Caco-2 (cell line): ENCODE data around the gene CDC73. TPM values are rescaled to one million over a fixed set of nuclear protein-coding genes. Genes with fewer than 3 reads are reported as not detected.
"Not testable (repeated sequence)": the region's sequence is repeated elsewhere in the genome, so short reads cannot be mapped to it uniquely, and the experiment has no call there.

Experiments used
- BruUV-seq: library from RNA; stranded (reverse); fragments of 400-500 nt; replicated peaks from 2 replicates; lab custom pipeline; 2021; lab: Mats Ljungman, UMichigan
- CTCF ChIA-PET: fragments of 300-600 bp; sonication (Branson Sonifier 250); formaldehyde crosslinking; loops from one replicate; lab custom pipeline; 2022; ENCODE audit warnings: antibody characterized with exemption; lab: Charles Lee
- POLR2A ChIA-PET: fragments of 300-600 bp; sonication (Branson Sonifier 250); formaldehyde crosslinking; loops from one replicate; lab custom pipeline; 2022; ENCODE audit warnings: antibody characterized with exemption; lab: Charles Lee
- DNase-seq, 2 experiments: peaks; one replicate each; pipeline versions ENCODE4 v3.0.0 to v3.0.0-alpha.2; 2020 to 2022
- H3K27me3 ChIP-seq: replicated peaks from 2 replicates; pipeline ENCODE4 v1.6.0; 2011; ENCODE audit warnings: low read length; ENCODE audit not compliant: control insufficient read depth, insufficient read depth
- H3K36me3 ChIP-seq: 2 replicates; pipeline ENCODE4 v1.5.1; 2011; ENCODE audit warnings: low read length; ENCODE audit not compliant: control insufficient read depth, insufficient read depth
- H3K4me1 ChIP-seq: fragments of 250-450 bp; sonication (Bioruptor Pico); 2 replicates; pipeline ENCODE4 v1.5.1; 2020; ENCODE audit warnings: mild to moderate bottlenecking
- H3K4me3 ChIP-seq: 2 replicates; pipeline ENCODE4 v1.5.1; 2011; ENCODE audit warnings: low read depth, mild to moderate bottlenecking, control low read depth, low read length
- H3K9me3 ChIP-seq: fragments of 250-450 bp; sonication (Bioruptor Pico); 2 replicates; pipeline ENCODE4 v1.5.1; 2020; ENCODE audit warnings: mild to moderate bottlenecking, moderate library complexity
- H3K27ac Mint-ChIP-seq: one replicate; pipeline ENCODE4 v1.8.0; 2022; ENCODE audit warnings: mixed read lengths; ENCODE audit not compliant: unreplicated experiment
- H3K27me3 Mint-ChIP-seq: one replicate; pipeline ENCODE4 v1.8.0; 2022; ENCODE audit warnings: mixed read lengths; ENCODE audit not compliant: insufficient read depth, unreplicated experiment
- H3K36me3 Mint-ChIP-seq: one replicate; pipeline ENCODE4 v1.8.0; 2022; ENCODE audit warnings: mild to moderate bottlenecking, mixed read lengths; ENCODE audit not compliant: insufficient read depth, unreplicated experiment
- H3K4me1 Mint-ChIP-seq: one replicate; pipeline ENCODE4 v1.8.0; 2022; ENCODE audit warnings: low read depth, mixed read lengths; ENCODE audit not compliant: unreplicated experiment
- H3K4me3 Mint-ChIP-seq: one replicate; pipeline ENCODE4 v1.8.0; 2022; ENCODE audit warnings: mild to moderate bottlenecking, moderate library complexity, mixed read lengths; ENCODE audit not compliant: unreplicated experiment
- H3K9me3 Mint-ChIP-seq: one replicate; pipeline ENCODE4 v1.8.0; 2022; ENCODE audit warnings: mixed read lengths; ENCODE audit not compliant: unreplicated experiment
- CTCF ChIP-seq, 2 experiments: fragments of 200-600 bp in 1 of 2; IDR thresholded peaks; 1 replicate in 1 of 2; 2 replicates in 1 of 2; pipeline versions ENCODE4 v1.5.1 to v1.8.0; 2011 to 2022; ENCODE audit warnings: antibody characterized with exemption in 1 of 2, control low read depth in 1 of 2, inconsistent platforms in 1 of 2, low read depth in 1 of 2, low read length in 1 of 2, mild to moderate bottlenecking in 1 of 2, moderate library complexity in 1 of 2; ENCODE audit not compliant: insufficient read depth in 1 of 2, severe bottlenecking in 1 of 2, unreplicated experiment in 1 of 2
- intact Hi-C: fragments of 100-400 bp; cut with micrococcal nuclease; formaldehyde crosslinking; loops from one replicate; pipeline ENCODE4 v1.10.0; 2022; ENCODE audit not compliant: unreplicated experiment
- total RNA-seq: library from RNA; stranded (reverse); gene quantifications from 2 replicates; pipeline ENCODE4 v1.2.3, GENCODE V29; 2022

Gene CDC73
- total RNA-seq, 1 experiment from 2014 or later = 48.9 TPM

DNA sequence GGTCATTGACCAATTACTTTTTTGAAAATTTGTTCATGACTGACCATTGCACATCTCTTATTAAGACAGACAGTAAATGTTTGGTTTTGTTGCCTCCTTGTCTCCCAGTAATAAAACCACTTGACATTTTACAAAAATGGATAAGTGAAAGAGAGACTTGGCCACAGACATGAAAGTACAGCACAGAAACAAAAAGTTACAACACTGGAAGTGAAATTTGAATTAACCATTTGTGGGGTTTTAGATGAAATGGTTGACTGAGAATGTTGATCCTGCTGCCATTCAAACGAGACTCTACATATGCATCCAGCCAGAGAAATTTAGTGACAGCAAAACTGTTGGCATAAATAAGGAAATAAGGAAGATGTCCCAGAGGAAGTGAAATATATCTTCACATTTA lies 143.9 kb downstream of the CDC73 start:
- no peaks in the 10 kb centered on the region for H3K36me3 ChIP-seq
- no peaks in the 10 kb centered on the region for H3K4me1 ChIP-seq
- ChIA-PET POLR2A (no interaction called here), CTCF (interaction anchor here (0.5 kb wide), 1 partner anchor 415 kb away, joined by 3 read pairs; no protein-coding TSS in a partner anchor)
- no peaks in the 10 kb centered on the region for H3K27me3 Mint-ChIP-seq
- BruUV-seq = no TSS peak
- intact Hi-C loops = no loop called here
- H3K4me3 Mint-ChIP-seq = no peak overlapping the region
- no peaks in the 10 kb centered on the region for H3K9me3 Mint-ChIP-seq
- H3K4me3 ChIP-seq = no peak overlapping the region
- no peak overlapping the region for H3K27ac Mint-ChIP-seq
- DNase-seq = no peak
- no peaks in the 10 kb centered on the region for H3K9me3 ChIP-seq
- H3K27me3 ChIP-seq = no peaks in the 10 kb centered on the region
- H3K36me3 Mint-ChIP-seq = peaks cover 12% of the 10 kb centered on the region
- H3K4me1 Mint-ChIP-seq = no peaks in the 10 kb centered on the region
- TF ChIP-seq CTCF (IDR thresholded peaks at IDR 0.05; ENCODE audit: insufficient read depth in 1 of 2, low read depth in 1 of 2, low read length in 1 of 2, severe bottlenecking in 1 of 2, unreplicated experiment in 1 of 2) = no peak

- BruUV-seq, H3K4me3 ChIP-seq, H3K27me3 Mint-ChIP-seq, intact Hi-C loops, H3K9me3 Mint-ChIP-seq, H3K27ac Mint-ChIP-seq, H3K36me3 ChIP-seq, H3K9me3 ChIP-seq, POLR2A ChIA-PET, DNase-seq, H3K4me1 Mint-ChIP-seq, H3K4me3 Mint-ChIP-seq, H3K27me3 ChIP-seq, H3K4me1 ChIP-seq: not testable (repeated sequence)
- CTCF ChIA-PET = interaction anchor here (0.7 kb wide), 1 partner anchor 1109 kb away, joined by 3 read pairs; no protein-coding TSS in a partner anchor
- H3K36me3 Mint-ChIP-seq = peaks cover 12% of the 10 kb centered on the region
Observed at GRCh38 chr1:193266794-193267193, 145.0 kb downstream of the CDC73 start.

DNA sequence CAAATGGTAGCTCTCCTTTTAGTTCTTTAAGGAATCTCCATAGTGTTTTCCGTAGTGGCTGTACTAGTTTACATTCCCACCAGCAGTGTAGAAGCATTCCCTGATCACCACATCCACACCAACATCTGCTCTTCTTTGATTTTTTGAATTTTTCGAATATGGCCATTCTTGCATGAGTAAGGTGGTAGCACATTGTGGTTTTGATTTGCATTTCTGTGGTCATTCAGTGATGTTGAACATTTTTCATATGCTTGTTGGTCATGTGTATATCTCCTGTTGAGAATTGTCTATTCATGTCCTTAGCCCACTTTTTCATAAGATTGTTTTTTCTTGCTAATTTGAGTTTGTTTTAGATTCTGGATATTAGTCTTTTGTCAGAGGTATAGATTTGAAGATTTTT lies 149.2 kb downstream of the CDC73 start:
- Mint-ChIP-seq H3K9me3 (peaks cover 14% of the 10 kb centered on the region), H3K4me3 (no peak overlapping the region), H3K36me3 (peaks cover 7% of the 10 kb centered on the region), H3K27ac (no peak overlapping the region), H3K27me3 (no peaks in the 10 kb centered on the region), H3K4me1 (no peaks in the 10 kb centered on the region)
- Histone ChIP-seq H3K27me3 (no peaks in the 10 kb centered on the region), H3K36me3 (no peaks in the 10 kb centered on the region; the same call in 1 of the 2 replicates), H3K9me3 (no peaks in the 10 kb centered on the region), H3K4me3 (no peak overlapping the region), H3K4me1 (no peaks in the 10 kb centered on the region)
- BruUV-seq = no TSS peak
- ChIA-PET CTCF (no interaction called here), POLR2A (no interaction called here)
- TF ChIP-seq CTCF (IDR thresholded peaks at IDR 0.05; ENCODE audit: insufficient read depth in 1 of 2, low read depth in 1 of 2, low read length in 1 of 2, severe bottlenecking in 1 of 2, unreplicated experiment in 1 of 2) = no peak
- intact Hi-C loops = no loop called here
- no peak for DNase-seq

DNA sequence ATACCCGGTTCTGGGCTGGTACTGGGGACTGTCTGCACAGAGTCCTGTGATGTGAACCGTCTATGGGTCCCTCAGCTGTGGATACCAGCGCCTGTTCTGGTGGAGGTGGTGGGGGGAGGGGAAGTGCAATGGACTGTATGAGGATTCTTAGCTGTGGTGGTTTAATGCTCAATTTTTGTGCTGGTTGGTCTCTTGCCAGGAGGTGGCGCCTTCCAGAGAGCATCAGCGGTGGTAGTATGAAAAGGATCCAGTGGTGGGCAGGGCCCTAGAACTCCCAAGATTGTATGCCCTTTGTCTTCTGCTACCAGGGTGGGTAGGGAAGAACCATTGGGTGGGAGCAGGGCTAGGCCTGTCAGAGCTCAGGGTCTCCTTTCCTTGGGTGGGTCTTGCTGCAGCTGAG lies 153.9 kb downstream of the CDC73 start:
- H3K4me3 ChIP-seq = no peak overlapping the region
- Mint-ChIP-seq H3K27me3 (no peaks in the 10 kb centered on the region), H3K9me3 (peaks cover 14% of the 10 kb centered on the region), H3K27ac (no peak overlapping the region), H3K4me3 (no peak overlapping the region), H3K4me1 (no peaks in the 10 kb centered on the region), H3K36me3 (peaks cover 16% of the 10 kb centered on the region)
- H3K36me3 ChIP-seq = no peaks in the 10 kb centered on the region; the same call in 1 of the 2 replicates
- no peaks in the 10 kb centered on the region for H3K27me3 ChIP-seq
- peak in 1 of 2 experiments; percentile 3 for DNase-seq
- no peaks in the 10 kb centered on the region for H3K4me1 ChIP-seq
- no peaks in the 10 kb centered on the region for H3K9me3 ChIP-seq
- no TSS peak for BruUV-seq
- TF ChIP-seq CTCF (IDR thresholded peaks at IDR 0.05; ENCODE audit: insufficient read depth in 1 of 2, low read depth in 1 of 2, low read length in 1 of 2, severe bottlenecking in 1 of 2, unreplicated experiment in 1 of 2) = peak in 1 of 2 experiments; percentile 3
- intact Hi-C loops = no loop called here
- ChIA-PET CTCF (no interaction called here), POLR2A (no interaction called here)
